ENCODE data around the gene ZNF654.

ZNF654 gene

DNA sequence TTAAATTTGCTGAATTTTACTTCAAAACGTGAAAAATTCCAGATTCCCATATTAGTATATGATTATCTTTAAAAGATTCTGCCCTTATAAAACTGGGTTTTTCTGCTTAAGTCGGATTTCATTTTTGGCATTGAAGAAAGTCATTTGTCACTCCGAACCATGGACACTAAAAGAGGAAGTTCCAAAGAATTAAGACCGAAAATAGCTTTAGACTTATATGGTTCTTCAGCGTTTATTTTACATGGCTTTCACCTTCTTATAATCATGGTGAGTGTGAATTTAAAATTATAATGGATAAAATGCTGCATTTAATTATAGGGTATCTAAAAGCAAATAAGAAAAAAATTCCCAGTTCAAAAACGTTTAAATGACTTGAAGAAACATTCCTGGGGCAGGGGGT, 91.8 kb downstream of the ZNF654 start:
- Histone ChIP-seq H3K27ac (replicated peaks) (peak overlapping the region; percentile 93), H3K27me3 (ENCODE audit: insufficient read depth, poor library complexity, severe bottlenecking) (no peaks in the 10 kb centered on the region), H3K4me3 (replicated peaks; ENCODE audit: insufficient read depth, low read length) (peak overlapping the region; percentile 77)
- DNase-seq (ENCODE audit: low read depth in 1 of 2, low spot score in 1 of 2) = peak in 1 of 2 experiments; percentile 14
- no peak for TF ChIP-seq GABPA (IDR thresholded peaks at IDR 0.05; ENCODE audit: low read depth)
- TF ChIP-seq SPI1 (IDR thresholded peaks at IDR 0.05; ENCODE audit: borderline replicate concordance, low read depth) = peak; percentile 46; the same call in 1 of the 2 replicates

DNA sequence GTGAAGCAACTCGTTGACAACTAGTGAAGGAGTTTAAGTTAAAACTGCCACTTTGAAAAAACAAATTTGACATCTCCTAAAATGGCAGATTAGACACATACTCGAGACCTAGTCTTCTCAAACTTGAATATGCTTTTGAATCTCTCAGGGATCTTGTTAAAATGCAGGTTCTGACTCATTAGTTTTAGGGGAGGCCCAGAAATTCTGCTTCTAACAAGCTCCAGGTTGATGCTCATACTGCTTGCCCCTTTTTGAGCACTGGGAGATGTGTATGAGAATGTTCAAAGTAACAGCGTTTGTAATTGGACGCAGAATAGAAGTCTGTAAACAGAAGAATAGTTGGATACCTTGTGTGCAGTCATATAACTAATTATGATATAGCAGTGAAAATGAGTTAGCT, 92.3 kb downstream of the ZNF654 start:
- peak overlapping the region; percentile 93 for H3K27ac ChIP-seq (replicated peaks)
- TF ChIP-seq POLR2AphosphoS5 (IDR thresholded peaks at IDR 0.05; ENCODE audit: low read depth) = no peak
- no peak for TF ChIP-seq GABPA (IDR thresholded peaks at IDR 0.05; ENCODE audit: low read depth)
- TF ChIP-seq, protein P1, sequence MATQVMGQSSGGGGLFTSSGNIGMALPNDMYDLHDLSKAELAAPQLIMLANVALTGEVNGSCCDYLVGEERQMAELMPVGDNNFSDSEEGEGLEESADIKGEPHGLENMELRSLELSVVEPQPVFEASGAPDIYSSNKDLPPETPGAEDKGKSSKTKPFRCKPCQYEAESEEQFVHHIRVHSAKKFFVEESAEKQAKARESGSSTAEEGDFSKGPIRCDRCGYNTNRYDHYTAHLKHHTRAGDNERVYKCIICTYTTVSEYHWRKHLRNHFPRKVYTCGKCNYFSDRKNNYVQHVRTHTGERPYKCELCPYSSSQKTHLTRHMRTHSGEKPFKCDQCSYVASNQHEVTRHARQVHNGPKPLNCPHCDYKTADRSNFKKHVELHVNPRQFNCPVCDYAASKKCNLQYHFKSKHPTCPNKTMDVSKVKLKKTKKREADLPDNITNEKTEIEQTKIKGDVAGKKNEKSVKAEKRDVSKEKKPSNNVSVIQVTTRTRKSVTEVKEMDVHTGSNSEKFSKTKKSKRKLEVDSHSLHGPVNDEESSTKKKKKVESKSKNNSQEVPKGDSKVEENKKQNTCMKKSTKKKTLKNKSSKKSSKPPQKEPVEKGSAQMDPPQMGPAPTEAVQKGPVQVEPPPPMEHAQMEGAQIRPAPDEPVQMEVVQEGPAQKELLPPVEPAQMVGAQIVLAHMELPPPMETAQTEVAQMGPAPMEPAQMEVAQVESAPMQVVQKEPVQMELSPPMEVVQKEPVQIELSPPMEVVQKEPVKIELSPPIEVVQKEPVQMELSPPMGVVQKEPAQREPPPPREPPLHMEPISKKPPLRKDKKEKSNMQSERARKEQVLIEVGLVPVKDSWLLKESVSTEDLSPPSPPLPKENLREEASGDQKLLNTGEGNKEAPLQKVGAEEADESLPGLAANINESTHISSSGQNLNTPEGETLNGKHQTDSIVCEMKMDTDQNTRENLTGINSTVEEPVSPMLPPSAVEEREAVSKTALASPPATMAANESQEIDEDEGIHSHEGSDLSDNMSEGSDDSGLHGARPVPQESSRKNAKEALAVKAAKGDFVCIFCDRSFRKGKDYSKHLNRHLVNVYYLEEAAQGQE (IDR thresholded peaks at IDR 0.05; ENCODE audit: insufficient replicate concordance, low read depth) = no peak
- TF ChIP-seq SPI1 (IDR thresholded peaks at IDR 0.05; ENCODE audit: borderline replicate concordance, low read depth) = no peak
- TF ChIP-seq, protein P2, sequence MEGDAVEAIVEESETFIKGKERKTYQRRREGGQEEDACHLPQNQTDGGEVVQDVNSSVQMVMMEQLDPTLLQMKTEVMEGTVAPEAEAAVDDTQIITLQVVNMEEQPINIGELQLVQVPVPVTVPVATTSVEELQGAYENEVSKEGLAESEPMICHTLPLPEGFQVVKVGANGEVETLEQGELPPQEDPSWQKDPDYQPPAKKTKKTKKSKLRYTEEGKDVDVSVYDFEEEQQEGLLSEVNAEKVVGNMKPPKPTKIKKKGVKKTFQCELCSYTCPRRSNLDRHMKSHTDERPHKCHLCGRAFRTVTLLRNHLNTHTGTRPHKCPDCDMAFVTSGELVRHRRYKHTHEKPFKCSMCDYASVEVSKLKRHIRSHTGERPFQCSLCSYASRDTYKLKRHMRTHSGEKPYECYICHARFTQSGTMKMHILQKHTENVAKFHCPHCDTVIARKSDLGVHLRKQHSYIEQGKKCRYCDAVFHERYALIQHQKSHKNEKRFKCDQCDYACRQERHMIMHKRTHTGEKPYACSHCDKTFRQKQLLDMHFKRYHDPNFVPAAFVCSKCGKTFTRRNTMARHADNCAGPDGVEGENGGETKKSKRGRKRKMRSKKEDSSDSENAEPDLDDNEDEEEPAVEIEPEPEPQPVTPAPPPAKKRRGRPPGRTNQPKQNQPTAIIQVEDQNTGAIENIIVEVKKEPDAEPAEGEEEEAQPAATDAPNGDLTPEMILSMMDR (IDR thresholded peaks at IDR 0.05; ENCODE audit: insufficient read depth, low read length) = no peak
- DNase-seq (ENCODE audit: low read depth in 1 of 2, low spot score in 1 of 2) = no peak
- peak overlapping the region; percentile 77 for H3K4me3 ChIP-seq (replicated peaks; ENCODE audit: insufficient read depth, low read length)
- no peaks in the 10 kb centered on the region for H3K27me3 ChIP-seq (ENCODE audit: insufficient read depth, poor library complexity, severe bottlenecking)

DNA sequence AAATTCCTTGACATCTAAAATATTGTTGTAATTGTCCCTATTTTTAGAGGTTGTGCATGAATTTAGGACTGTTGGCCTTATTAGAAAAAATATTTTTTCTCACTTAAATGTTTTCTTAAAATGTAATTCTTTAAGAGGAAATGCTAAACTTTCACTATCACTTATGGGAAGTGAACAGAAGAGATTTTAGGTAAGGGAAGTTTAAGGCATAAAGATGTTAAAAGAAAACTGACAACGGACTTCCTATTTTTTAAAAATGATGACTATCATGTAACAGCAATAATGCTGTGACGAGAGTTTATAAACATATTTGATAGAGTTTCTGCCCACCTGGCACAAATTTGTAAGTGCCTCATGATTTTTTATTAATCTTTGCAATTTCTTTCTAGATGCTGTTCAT, 93.8 kb downstream of the ZNF654 start:
- no peak for TF ChIP-seq GABPA (IDR thresholded peaks at IDR 0.05; ENCODE audit: low read depth)
- TF ChIP-seq, protein P2 (IDR thresholded peaks at IDR 0.05; ENCODE audit: insufficient read depth, low read length) = no peak
- TF ChIP-seq SPI1 (IDR thresholded peaks at IDR 0.05; ENCODE audit: borderline replicate concordance, low read depth) = no peak; the same call in 1 of the 2 replicates
- TF ChIP-seq, protein P1 (IDR thresholded peaks at IDR 0.05; ENCODE audit: insufficient replicate concordance, low read depth) = no peak
- no peak for TF ChIP-seq POLR2AphosphoS5 (IDR thresholded peaks at IDR 0.05; ENCODE audit: low read depth)
- H3K27me3 ChIP-seq (ENCODE audit: insufficient read depth, poor library complexity, severe bottlenecking) = no peaks in the 10 kb centered on the region
- no peak overlapping the region for H3K27ac ChIP-seq (replicated peaks)
- DNase-seq (ENCODE audit: low read depth in 1 of 2, low spot score in 1 of 2) = no peak
- no peak overlapping the region for H3K4me3 ChIP-seq (replicated peaks; ENCODE audit: insufficient read depth, low read length)

DNA sequence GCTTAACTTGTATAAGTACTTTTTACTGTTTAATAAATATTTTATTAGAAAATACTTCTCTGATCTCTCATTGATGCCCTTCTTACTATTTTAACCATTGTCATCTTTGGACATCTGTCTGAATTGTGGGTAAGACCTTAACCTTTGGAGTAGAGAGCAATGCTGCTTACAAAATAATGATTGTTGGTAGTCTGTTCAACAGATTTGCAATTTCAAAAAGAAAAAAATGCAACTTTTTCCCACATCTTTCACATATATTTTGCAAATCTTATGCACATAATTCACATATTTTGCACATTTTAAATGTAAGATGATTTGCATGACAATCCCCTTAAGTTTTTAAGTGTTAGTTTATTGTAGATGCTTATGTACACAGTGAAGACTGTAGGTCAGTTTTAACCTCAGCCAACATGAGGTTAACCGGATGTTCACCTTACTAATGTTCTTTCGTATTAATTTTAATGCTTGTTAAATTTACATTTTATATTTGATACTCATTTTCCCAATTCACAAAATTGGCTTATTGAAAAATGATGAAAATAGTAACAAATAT, 107.4 kb downstream of the ZNF654 start:
- H3K27me3 ChIP-seq (ENCODE audit: insufficient read depth, poor library complexity, severe bottlenecking) = no peaks in the 10 kb centered on the region
- no peak overlapping the region for H3K4me3 ChIP-seq (replicated peaks; ENCODE audit: insufficient read depth, low read length)
- DNase-seq (ENCODE audit: low read depth in 1 of 2, low spot score in 1 of 2) = no peak
- H3K27ac ChIP-seq (replicated peaks) = no peak overlapping the region
- no peak for TF ChIP-seq GABPA (IDR thresholded peaks at IDR 0.05; ENCODE audit: low read depth)
- TF ChIP-seq SPI1 (IDR thresholded peaks at IDR 0.05; ENCODE audit: borderline replicate concordance, low read depth) = no peak
- TF ChIP-seq, protein P1 (IDR thresholded peaks at IDR 0.05; ENCODE audit: insufficient replicate concordance, low read depth) = no peak
- TF ChIP-seq, protein P2 (IDR thresholded peaks at IDR 0.05; ENCODE audit: insufficient read depth, low read length) = no peak
